KOPT-K1 (cell line): ENCODE data around the gene APOF.
"Not testable (repeated sequence)": the region's sequence is repeated elsewhere in the genome, so short reads cannot be mapped to it uniquely, and the experiment has no call there.

Source experiments
- H3K27ac ChIP-seq: fragments of 200-600 bp; sonication (generic); 2 replicates; pipeline ENCODE4 v1.5.1; 2016; ENCODE audit warnings: antibody characterized with exemption, mild to moderate bottlenecking, low read depth, low read length; ENCODE audit not compliant: poor library complexity, severe bottlenecking
- H3K36me3 ChIP-seq: fragments of 200-600 bp; sonication (generic); 2 replicates; pipeline ENCODE4 v1.5.1; 2017; ENCODE audit warnings: antibody characterized with exemption, mild to moderate bottlenecking, low read length, moderate library complexity; ENCODE audit not compliant: insufficient read depth
- H3K9me3 ChIP-seq: fragments of 200-600 bp; sonication (generic); 2 replicates; pipeline ENCODE4 v1.5.1; 2017; ENCODE audit warnings: antibody characterized with exemption, low read length, mild to moderate bottlenecking; ENCODE audit not compliant: insufficient read depth, poor library complexity, severe bottlenecking

The APOF gene

GRCh38 chr12:56362130-56363059 is at the start of gene APOF:
TSS of gene APOF (minus strand) at chr12:56362857. CDS start at chr12:56362745, 112 bp downstream.
- Histone ChIP-seq H3K36me3 (no peaks in the 10 kb centered on the region), H3K9me3 (no peaks in the 10 kb centered on the region), H3K27ac (no peak within 1 kb of the TSS)

DNA sequence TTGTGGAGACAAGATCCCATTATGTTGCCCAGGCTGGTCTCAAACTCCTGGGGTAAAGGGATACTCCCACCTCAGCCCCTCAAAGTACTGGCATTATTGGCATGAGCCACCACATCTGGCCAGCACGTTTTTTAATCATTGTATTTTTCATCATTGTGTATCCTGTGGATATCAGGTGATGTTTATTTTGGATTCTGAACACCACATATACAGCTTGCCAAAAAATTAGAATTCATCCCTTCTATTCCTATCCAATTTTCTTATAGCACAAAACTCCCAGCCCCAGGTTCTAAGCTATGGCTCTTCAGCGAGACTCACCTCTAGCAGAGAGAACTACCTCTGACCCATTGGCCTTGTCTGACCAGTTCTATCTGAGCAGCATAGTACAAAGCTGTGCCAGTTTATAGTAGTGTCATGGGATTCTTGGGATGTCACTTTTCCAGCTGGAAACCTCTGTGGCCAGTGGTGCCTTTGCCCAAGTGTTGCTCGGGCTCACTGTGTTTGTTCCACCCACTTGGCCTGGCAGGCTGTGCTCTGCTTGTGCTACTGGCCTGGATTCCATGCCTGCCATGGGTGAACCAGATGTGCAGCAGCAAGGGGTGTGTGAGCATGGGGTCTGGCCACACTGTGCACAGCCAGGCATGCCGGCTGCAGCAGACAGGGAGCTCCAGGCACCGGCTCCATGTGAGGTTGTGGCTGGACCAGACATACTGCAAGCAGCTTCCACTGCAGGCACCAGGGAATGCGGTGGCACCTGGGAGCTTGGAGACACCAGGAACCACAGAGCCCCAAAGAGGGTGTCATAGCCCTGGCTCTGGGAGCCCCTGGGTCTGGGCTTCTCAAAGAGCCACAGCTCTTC is 49.4 kb upstream of the APOF start:
- Histone ChIP-seq H3K27ac (no peak overlapping the region), H3K36me3 (peaks cover 50% of the 10 kb centered on the region), H3K9me3 (no peaks in the 10 kb centered on the region)

GRCh38 chr12:56410768-56411167 is 48.1 kb upstream of the APOF start:
- no peak overlapping the region for H3K27ac ChIP-seq
- H3K9me3 ChIP-seq: no peaks in the 10 kb centered on the region
- peaks cover 38% of the 10 kb centered on the region for H3K36me3 ChIP-seq

- Histone ChIP-seq H3K9me3 (no peaks in the 10 kb centered on the region), H3K27ac (no peak overlapping the region), H3K36me3 (peaks cover 19% of the 10 kb centered on the region)
Observed at GRCh38 chr12:56408799-56409417, 46.3 kb upstream of the APOF start.

- H3K36me3 ChIP-seq, H3K27ac ChIP-seq, H3K9me3 ChIP-seq: not testable (repeated sequence)
Observed at GRCh38 chr12:56404227-56404626, 41.6 kb upstream of the APOF start.

DNA sequence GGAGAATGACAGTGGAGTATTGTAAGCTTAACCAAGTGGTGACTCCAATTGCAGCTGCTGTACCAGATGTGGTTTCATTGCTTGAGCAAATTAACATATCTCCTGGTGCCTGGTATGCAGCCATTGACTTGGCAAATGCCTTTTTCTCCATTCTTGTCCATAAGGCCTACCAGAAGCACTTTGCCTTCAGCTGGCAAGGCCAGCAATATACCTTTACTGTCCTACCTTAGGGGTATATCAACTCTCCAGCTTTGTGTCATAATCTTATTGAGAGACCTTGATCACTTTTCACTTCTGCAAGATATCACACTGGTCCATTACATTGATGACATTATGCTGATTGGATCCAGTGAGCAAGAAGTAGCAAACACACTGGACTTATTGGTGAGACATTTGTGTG is 39.0 kb upstream of the APOF start:
- peaks cover 14% of the 10 kb centered on the region for H3K9me3 ChIP-seq
- not testable (repeated sequence) for H3K36me3 ChIP-seq, H3K27ac ChIP-seq

DNA sequence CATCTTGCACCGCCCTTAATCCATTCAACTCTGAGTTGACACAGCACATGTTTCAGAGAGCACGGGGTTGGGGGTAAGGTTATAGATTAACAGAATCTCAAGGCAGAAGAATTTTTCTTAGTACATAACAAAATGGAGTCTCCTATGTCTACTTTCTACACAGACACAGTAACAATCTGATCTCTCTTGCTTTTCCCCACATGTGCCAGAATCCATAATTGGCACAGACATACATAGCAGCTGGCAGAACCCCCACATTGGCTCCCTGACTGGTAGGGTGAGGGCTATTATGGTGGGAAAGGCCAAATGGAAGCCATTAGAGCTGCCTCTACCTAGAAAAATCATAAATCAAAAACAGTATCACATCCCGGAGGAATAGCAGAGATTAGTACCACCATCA is 38.5 kb upstream of the APOF start:
- not testable (repeated sequence) for H3K36me3 ChIP-seq, H3K27ac ChIP-seq
- H3K9me3 ChIP-seq: peaks cover 14% of the 10 kb centered on the region

DNA sequence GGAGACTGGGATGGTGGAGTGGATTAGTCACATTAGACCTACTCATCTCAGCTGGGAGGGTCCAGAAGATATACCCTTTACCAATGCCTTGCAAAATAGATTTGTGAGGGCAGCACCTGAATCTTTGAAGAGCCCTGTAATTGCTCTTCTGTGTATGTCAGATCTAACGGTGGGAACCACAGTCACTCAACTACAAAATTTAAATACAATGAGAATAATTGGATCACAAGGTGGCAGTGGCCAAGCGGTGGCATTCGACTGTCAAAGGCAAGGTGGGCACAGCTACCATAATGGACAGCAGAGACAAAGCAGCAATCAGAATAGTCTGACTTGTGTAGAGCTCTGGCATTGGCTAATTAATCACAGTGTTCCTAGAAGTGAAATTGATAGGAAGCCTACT is 36.8 kb upstream of the APOF start:
- H3K36me3 ChIP-seq, H3K27ac ChIP-seq: not testable (repeated sequence)
- H3K9me3 ChIP-seq: peaks cover 14% of the 10 kb centered on the region

- Histone ChIP-seq H3K27ac (no peak overlapping the region), H3K9me3 (peaks cover 20% of the 10 kb centered on the region), H3K36me3 (no peaks in the 10 kb centered on the region)
Observed at GRCh38 chr12:56398324-56398723, 35.7 kb upstream of the APOF start.

GRCh38 chr12:56392331-56392730 is 29.7 kb upstream of the APOF start:
- Histone ChIP-seq H3K27ac (no peak overlapping the region), H3K9me3 (peaks cover 11% of the 10 kb centered on the region), H3K36me3 (no peaks in the 10 kb centered on the region)

GRCh38 chr12:56391721-56392120 is 29.1 kb upstream of the APOF start:
- Histone ChIP-seq H3K9me3 (peaks cover 11% of the 10 kb centered on the region), H3K27ac (no peak overlapping the region), H3K36me3 (no peaks in the 10 kb centered on the region)

- no peaks in the 10 kb centered on the region for H3K36me3 ChIP-seq
- H3K27ac ChIP-seq: no peak overlapping the region
- peaks cover 11% of the 10 kb centered on the region for H3K9me3 ChIP-seq
Observed at GRCh38 chr12:56389412-56389811, 26.8 kb upstream of the APOF start.

- peaks cover 2% of the 10 kb centered on the region for H3K9me3 ChIP-seq
Observed at GRCh38 chr12:56387152-56387736, 24.6 kb upstream of the APOF start.

GRCh38 chr12:56385873-56386272 is 23.2 kb upstream of the APOF start:
- H3K27ac ChIP-seq: no peak overlapping the region
- H3K9me3 ChIP-seq: no peaks in the 10 kb centered on the region

More at GRCh38 chr12:56387152-56387736, 24.6 kb upstream of the APOF start:
- Histone ChIP-seq H3K36me3 (no peaks in the 10 kb centered on the region), H3K27ac (no peak overlapping the region)

DNA sequence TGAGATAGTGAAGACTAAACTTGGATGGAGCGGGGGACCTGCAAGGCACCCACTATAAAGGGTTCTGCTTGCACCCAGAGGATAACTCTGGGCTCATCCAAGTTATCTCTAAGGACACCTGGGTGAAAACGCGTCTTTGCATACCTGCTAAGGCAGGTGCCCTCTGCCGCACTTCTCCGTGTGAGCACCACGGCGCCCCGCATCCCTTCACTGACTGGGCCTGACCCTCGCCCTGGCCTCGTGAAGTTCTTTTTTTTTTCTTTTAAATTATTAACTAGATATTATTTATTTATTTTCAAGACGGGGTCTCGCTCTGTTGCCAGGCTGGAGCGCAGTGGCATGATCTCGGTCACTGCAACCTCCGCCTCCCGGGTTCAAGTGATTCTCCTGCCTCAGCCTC is 20.0 kb upstream of the APOF start:
- Histone ChIP-seq H3K27ac (no peak overlapping the region), H3K9me3 (no peaks in the 10 kb centered on the region)

More at GRCh38 chr12:56385873-56386272, 23.2 kb upstream of the APOF start:
- H3K36me3 ChIP-seq: no peaks in the 10 kb centered on the region

More for the DNA sequence above, 20.0 kb upstream of the APOF start:
- no peaks in the 10 kb centered on the region for H3K36me3 ChIP-seq
